ENCODE measurements around the gene ARHGAP24.

DNA sequence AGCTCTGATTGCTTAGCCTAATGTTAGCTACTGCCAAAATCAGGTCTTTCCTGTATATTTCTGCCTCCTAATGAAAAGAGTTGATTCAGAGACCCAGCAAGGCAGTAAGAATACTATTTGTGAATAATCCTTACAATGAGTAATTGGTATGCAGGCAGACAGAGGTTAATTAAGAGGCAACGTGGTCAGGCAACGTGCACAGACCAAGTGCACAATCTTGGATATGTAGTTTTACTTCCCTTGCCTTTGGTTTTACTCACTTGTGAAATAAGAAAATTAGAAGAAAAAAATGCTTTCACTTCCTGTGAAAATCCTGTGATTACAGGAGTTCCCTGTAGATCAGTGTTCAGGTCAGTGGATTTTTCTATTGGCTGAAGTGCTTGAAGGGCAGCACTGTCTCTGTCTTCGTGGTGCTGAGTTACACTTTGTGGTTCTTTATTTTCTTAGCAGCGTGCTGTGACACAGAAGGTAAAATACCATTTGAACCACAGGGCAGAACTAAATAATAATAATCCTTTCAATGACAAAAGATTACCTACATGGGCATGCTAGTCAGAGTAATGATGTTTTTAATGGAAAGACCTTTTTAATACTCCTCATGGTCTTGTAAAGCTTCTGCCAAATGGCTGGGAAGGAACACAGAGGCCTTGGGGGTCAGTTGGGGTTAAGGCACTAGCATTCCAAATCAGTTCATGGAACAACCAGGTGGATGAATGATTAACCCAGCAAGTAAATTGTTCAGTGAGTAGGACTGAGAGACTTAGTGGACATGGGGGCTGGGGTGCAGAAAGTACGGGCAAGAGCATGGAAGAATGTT lies 454.0 kb downstream of the ARHGAP24 start:
- no peak for TF ChIP-seq YY1 (IDR thresholded peaks at IDR 0.05; ENCODE audit: low read depth)
- no peak for TF ChIP-seq MAX (IDR thresholded peaks at IDR 0.05)
